Colonic mucosa (tissue), 4 donors: ENCODE measurements around the gene ENAM. TPM values are rescaled to one million over a fixed set of nuclear protein-coding genes. Genes with fewer than 3 reads are reported as not detected.

ENCODE experiments used
- DNase-seq: peaks from one replicate; pipeline ENCODE4 v3.0.0-alpha.2; 2020
- H3K27ac ChIP-seq: fragments of 200-600 bp; one replicate; pipeline ENCODE4 v1.8.0; 2021
- H3K27me3 ChIP-seq: fragments of 200-600 bp; one replicate; pipeline ENCODE4 v1.8.0; 2021
- H3K36me3 ChIP-seq: fragments of 200-600 bp; one replicate; pipeline ENCODE4 v1.8.0; 2021
- H3K4me1 ChIP-seq: fragments of 200-600 bp; one replicate; pipeline ENCODE4 v1.8.0; 2021; ENCODE audit warnings: mild to moderate bottlenecking
- H3K4me3 ChIP-seq: fragments of 200-600 bp; one replicate; pipeline ENCODE4 v1.8.0; 2021
- H3K9ac ChIP-seq, 2 donors: one replicate each; pipeline ENCODE4 v1.7.0; 2013; ENCODE audit warnings: control low read depth in 2 of 2, low read depth in 2 of 2, low read length in 2 of 2
- H3K9me3 ChIP-seq: fragments of 200-600 bp; one replicate; pipeline ENCODE4 v1.8.0; 2021
- intact Hi-C: fragments of 100-400 bp; cut with DNase I; formaldehyde crosslinking; loops from one replicate; pipeline ENCODE4 v1.14.1; 2022
- total RNA-seq, 2 donors: library from RNA; stranded (reverse); fragmentation: NEBNext Ultra II Directional in 1 of 2; extraction: Animal tissue kit (Norgen Biotek cat#: 25700) in 1 of 2; gene quantifications; one replicate each; pipeline ENCODE4 v1.2.1, GENCODE V29; 2021
- TF ChIP-seq, protein P1 (sequence below): fragments of 200-600 bp; IDR thresholded peaks from one replicate; pipeline ENCODE4 v1.8.0; 2022; ENCODE audit warnings: antibody characterized with exemption, mild to moderate bottlenecking
- donor health status: healthy.
- donor health status: DM: no; HTN: no; CAD: no.
- donor health status: DM: no; HTN: no; CAD: no.

Gene ENAM
- total RNA-seq, result not detected

DNA sequence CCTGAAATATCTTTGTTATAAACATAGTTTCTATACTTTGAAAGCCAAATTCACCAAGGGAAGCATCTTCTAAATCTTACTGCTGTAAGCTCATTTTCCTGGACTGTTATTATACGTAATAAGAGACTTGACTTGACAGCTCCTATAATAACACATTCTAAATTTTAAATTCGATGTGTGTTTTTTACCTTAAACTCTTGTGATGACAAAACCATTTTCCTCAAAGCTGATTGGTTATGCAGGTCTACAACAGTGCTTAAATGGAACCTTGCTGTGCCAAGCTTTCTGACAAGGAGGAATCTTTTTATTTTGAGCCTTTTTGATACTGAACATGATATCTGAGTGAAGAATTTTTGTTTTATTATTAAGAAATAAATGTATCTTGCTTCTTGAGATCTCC is at the start of gene ENAM:
Gene ENAM (plus strand): TSS at position 301 of the 400 bp plus-strand sequence. CDS start 757 bp downstream, outside the sequence.
- no peaks in the 10 kb centered on the region for H3K9me3 ChIP-seq
- DNase-seq, result no peak
- no peak within 1 kb of the TSS for H3K4me3 ChIP-seq
- no peaks in the 10 kb centered on the region for H3K36me3 ChIP-seq
- H3K9ac ChIP-seq, result no peak within 1 kb of the TSS
- no peak within 1 kb of the TSS for H3K27ac ChIP-seq
- no peaks in the 10 kb centered on the region for H3K4me1 ChIP-seq
- intact Hi-C loops, result no loop called here
- no peaks in the 10 kb centered on the region for H3K27me3 ChIP-seq
- TF ChIP-seq, protein P1, sequence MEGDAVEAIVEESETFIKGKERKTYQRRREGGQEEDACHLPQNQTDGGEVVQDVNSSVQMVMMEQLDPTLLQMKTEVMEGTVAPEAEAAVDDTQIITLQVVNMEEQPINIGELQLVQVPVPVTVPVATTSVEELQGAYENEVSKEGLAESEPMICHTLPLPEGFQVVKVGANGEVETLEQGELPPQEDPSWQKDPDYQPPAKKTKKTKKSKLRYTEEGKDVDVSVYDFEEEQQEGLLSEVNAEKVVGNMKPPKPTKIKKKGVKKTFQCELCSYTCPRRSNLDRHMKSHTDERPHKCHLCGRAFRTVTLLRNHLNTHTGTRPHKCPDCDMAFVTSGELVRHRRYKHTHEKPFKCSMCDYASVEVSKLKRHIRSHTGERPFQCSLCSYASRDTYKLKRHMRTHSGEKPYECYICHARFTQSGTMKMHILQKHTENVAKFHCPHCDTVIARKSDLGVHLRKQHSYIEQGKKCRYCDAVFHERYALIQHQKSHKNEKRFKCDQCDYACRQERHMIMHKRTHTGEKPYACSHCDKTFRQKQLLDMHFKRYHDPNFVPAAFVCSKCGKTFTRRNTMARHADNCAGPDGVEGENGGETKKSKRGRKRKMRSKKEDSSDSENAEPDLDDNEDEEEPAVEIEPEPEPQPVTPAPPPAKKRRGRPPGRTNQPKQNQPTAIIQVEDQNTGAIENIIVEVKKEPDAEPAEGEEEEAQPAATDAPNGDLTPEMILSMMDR, result no peak

DNA sequence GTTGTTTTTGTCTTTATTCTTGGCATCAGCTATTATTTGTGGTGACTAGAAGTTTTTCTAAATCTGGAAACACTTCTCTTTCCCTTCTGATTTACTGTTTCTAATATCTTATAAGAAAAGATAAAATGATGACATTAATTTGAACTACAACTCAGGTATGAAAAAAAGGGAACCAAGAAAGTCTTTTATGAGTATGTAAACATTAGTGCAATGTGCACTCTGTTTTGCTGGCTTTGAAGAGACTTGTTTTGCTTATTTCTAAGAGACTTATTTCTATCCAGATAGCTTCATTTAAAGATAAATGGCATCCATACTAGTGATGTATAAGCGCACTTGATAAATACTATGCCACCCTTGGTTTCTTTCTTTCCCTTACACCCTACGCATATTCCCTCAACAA is 46.6 kb upstream of the ENAM start:
- Histone ChIP-seq H3K4me3 (no peak overlapping the region), H3K27me3 (no peaks in the 10 kb centered on the region), H3K4me1 (no peaks in the 10 kb centered on the region), H3K36me3 (no peaks in the 10 kb centered on the region), H3K9me3 (no peaks in the 10 kb centered on the region), H3K27ac (no peak overlapping the region), H3K9ac (no peak overlapping the region)
- DNase-seq, result no peak
- TF ChIP-seq, protein P1, result no peak
- intact Hi-C loops, result no loop called here

GRCh38 chr4:70583952-70584834 is 44.4 kb upstream of the ENAM start:
- H3K27me3 ChIP-seq, result no peaks in the 10 kb centered on the region
- H3K9ac ChIP-seq, result no peak overlapping the region
- DNase-seq, result peak; percentile 40
- TF ChIP-seq, protein P1, result no peak
- no peak overlapping the region for H3K4me3 ChIP-seq
- H3K4me1 ChIP-seq, result no peaks in the 10 kb centered on the region
- no peaks in the 10 kb centered on the region for H3K36me3 ChIP-seq
- H3K9me3 ChIP-seq, result no peaks in the 10 kb centered on the region
- intact Hi-C loops, result no loop called here
- H3K27ac ChIP-seq, result no peak overlapping the region

GRCh38 chr4:70586841-70587240 is 41.7 kb upstream of the ENAM start:
- DNase-seq, result no peak
- intact Hi-C loops, result no loop called here
- Histone ChIP-seq H3K4me1 (no peaks in the 10 kb centered on the region), H3K9ac (no peak overlapping the region), H3K36me3 (no peaks in the 10 kb centered on the region), H3K27me3 (no peaks in the 10 kb centered on the region), H3K27ac (no peak overlapping the region), H3K4me3 (no peak overlapping the region), H3K9me3 (no peaks in the 10 kb centered on the region)
- TF ChIP-seq, protein P1, result no peak

DNA sequence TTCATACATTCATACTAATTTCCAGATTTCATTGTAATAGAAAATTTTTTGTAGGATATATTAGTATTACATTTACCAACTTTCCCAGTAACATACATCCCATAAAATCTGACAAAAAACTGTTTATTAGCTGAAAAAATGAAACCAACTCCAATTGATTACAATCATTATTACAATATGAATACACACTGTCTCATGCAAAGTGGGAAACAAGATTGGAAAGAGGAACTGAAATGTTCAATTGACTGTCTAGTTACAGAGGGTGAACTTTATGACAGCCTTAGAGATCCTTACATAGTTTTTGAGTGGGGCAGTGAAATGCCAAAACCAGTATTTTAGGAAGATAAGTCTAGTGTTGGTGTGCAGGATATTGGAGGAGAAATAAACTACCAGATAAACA is 38.8 kb upstream of the ENAM start:
- Histone ChIP-seq H3K27me3 (no peaks in the 10 kb centered on the region), H3K27ac (no peak overlapping the region), H3K4me1 (no peaks in the 10 kb centered on the region), H3K9me3 (no peaks in the 10 kb centered on the region), H3K9ac (no peak overlapping the region), H3K4me3 (no peak overlapping the region), H3K36me3 (no peaks in the 10 kb centered on the region)
- intact Hi-C loops, result no loop called here
- TF ChIP-seq, protein P1, result no peak
- no peak for DNase-seq
